ENCODE data around the gene SELPLG. TPM values are rescaled to one million over a fixed set of nuclear protein-coding genes. Genes with fewer than 3 reads are reported as not detected.

Gene SELPLG
- polyA plus RNA-seq, result 10 to 100 TPM in 1 of 3 donors, 1 to 10 TPM in 2; 2.5 to 14.1 (median 8.8) TPM

- 41 to 68% (median 52%) methylated on average over 14 of the region's 14 CpGs for WGBS, 3 donors
- no peak within 1 kb of the TSS for H3K27ac ChIP-seq (ENCODE audit: low read depth, low read length)
Measured at GRCh38 chr12:108633534-108634248, at the start of gene SELPLG. Gene SELPLG (minus strand): TSS chr12:108633894. CDS start chr12:108624307, 9,587 bp downstream.

- no peak overlapping the region for H3K27ac ChIP-seq (ENCODE audit: low read depth, low read length)
- WGBS, 3 donors, result 94 to 100% (median 100%) methylated on average over 1 of the region's 1 CpG
Measured at GRCh38 chr12:108681317-108681716, 47.6 kb upstream of the SELPLG start.

- WGBS, 3 donors, result 87 to 93% (median 90%) methylated on average over 1 of the region's 1 CpG
- no peak overlapping the region for H3K27ac ChIP-seq (ENCODE audit: low read depth, low read length)
Measured at GRCh38 chr12:108679106-108679681, 45.5 kb upstream of the SELPLG start.

GRCh38 chr12:108678104-108678730 lies 44.5 kb upstream of the SELPLG start:
- WGBS, 3 donors, result 81 to 91% (median 82%) methylated on average over 9 of the region's 9 CpGs
- no peak overlapping the region for H3K27ac ChIP-seq (ENCODE audit: low read depth, low read length)

GRCh38 chr12:108677381-108677780 lies 43.7 kb upstream of the SELPLG start:
- whole genome bisulfite sequencing, 3 donors, result 70 to 91% (median 76%) methylated on average over 3 of the region's 3 CpGs
- no peak overlapping the region for H3K27ac ChIP-seq (ENCODE audit: low read depth, low read length)

GRCh38 chr12:108676707-108677106 lies 43.0 kb upstream of the SELPLG start:
- WGBS, 3 donors, result 68 to 77% (median 74%) methylated on average over 5 of the region's 5 CpGs
- no peak overlapping the region for H3K27ac ChIP-seq (ENCODE audit: low read depth, low read length)

- H3K27ac ChIP-seq (ENCODE audit: low read depth, low read length), result no peak overlapping the region
- WGBS, 3 donors, result 81 to 97% (median 96%) methylated on average over 4 of the region's 4 CpGs
Measured at GRCh38 chr12:108675792-108676191, 42.1 kb upstream of the SELPLG start.

GRCh38 chr12:108672054-108672453 lies 38.4 kb upstream of the SELPLG start:
- no peak overlapping the region for H3K27ac ChIP-seq (ENCODE audit: low read depth, low read length)
- WGBS, 3 donors, result 89 to 92% (median 92%) methylated on average over 3 of the region's 3 CpGs

- 89 to 95% (median 90%) methylated on average over 3 of the region's 3 CpGs for WGBS, 3 donors
- H3K27ac ChIP-seq (ENCODE audit: low read depth, low read length), result no peak overlapping the region
Measured at GRCh38 chr12:108671110-108671509, 37.4 kb upstream of the SELPLG start.

- 52 to 87% (median 84%) methylated on average over 7 of the region's 7 CpGs for WGBS, 3 donors
Measured at GRCh38 chr12:108670066-108670631, 36.5 kb upstream of the SELPLG start.

GRCh38 chr12:108668542-108668941 lies 34.8 kb upstream of the SELPLG start:
- WGBS, 3 donors, result 58 to 95% (median 77%) methylated on average over 1 of the region's 1 CpG
- H3K27ac ChIP-seq (ENCODE audit: low read depth, low read length), result no peak overlapping the region

More at GRCh38 chr12:108670066-108670631, 36.5 kb upstream of the SELPLG start:
- H3K27ac ChIP-seq (ENCODE audit: low read depth, low read length), result no peak overlapping the region

GRCh38 chr12:108668063-108668462 lies 34.4 kb upstream of the SELPLG start:
- WGBS, 3 donors, result 70 to 88% (median 78%) methylated on average over 8 of the region's 8 CpGs
- no peak overlapping the region for H3K27ac ChIP-seq (ENCODE audit: low read depth, low read length)

GRCh38 chr12:108667349-108667748 lies 33.7 kb upstream of the SELPLG start:
- 51 to 60% (median 52%) methylated on average over 2 of the region's 2 CpGs for WGBS, 3 donors
- H3K27ac ChIP-seq (ENCODE audit: low read depth, low read length), result no peak overlapping the region

GRCh38 chr12:108666401-108666881 lies 32.7 kb upstream of the SELPLG start:
- 23 to 41% (median 39%) methylated on average over 3 of the region's 3 CpGs for WGBS, 3 donors
- no peak overlapping the region for H3K27ac ChIP-seq (ENCODE audit: low read depth, low read length)

- no peak overlapping the region for H3K27ac ChIP-seq (ENCODE audit: low read depth, low read length)
- 74 to 79% (median 77%) methylated on average over 6 of the region's 6 CpGs for WGBS, 3 donors
Measured at GRCh38 chr12:108665608-108666202, 32.0 kb upstream of the SELPLG start.

- 3 to 8% (median 5%) methylated on average over 5 of the region's 5 CpGs for WGBS, 3 donors
- H3K27ac ChIP-seq (ENCODE audit: low read depth, low read length), result peak overlapping the region; percentile 60
Measured at GRCh38 chr12:108664338-108665258, 30.9 kb upstream of the SELPLG start.

- peak overlapping the region; percentile 9 for H3K27ac ChIP-seq (ENCODE audit: low read depth, low read length)
Measured at GRCh38 chr12:108663324-108664015, 29.8 kb upstream of the SELPLG start.

More at GRCh38 chr12:108663324-108664015, 29.8 kb upstream of the SELPLG start:
- WGBS, 3 donors, result 96 to 99% (median 98%) methylated on average over 4 of the region's 4 CpGs
